ENCODE results near the gene RAD1. TPM values are rescaled to one million over a fixed set of nuclear protein-coding genes. Genes with fewer than 3 reads are reported as not detected.

The RAD1 gene
- total and polyA plus RNA-seq, 2 donors (not counting 1 experiment from before 2014, with no cell fraction given), result 7.8 to 25.9 TPM

DNA sequence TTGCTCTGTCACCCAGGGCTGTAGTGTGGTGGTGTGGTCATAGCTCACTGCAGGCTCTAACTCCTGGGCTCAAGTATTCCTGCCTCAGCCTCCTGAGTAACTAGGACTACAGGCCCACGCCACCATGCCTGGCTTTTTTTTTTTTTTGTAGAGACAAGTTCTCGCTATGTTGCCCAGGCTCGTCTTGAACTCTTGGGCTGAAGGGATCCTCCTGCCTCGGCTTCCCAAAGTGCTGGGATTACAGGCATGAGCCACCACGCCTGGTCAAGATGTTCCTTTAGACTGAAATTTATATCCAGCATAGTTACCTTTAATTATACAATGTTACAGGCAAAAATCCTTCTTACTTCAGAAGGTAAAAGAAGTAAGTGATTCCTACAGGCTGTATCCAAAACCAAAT is 12.5 kb upstream of the RAD1 start:
- intact Hi-C loops (cut with micrococcal nuclease), result loop anchor here (2.0 kb wide), 1 partner anchor 1487 kb away; the partner anchor contains the start of gene TARS1
- peaks cover 30% of the 10 kb centered on the region for H3K79me2 ChIP-seq (ENCODE audit: control insufficient read depth, insufficient read depth, low read length)
- H3K4me2 ChIP-seq (replicated peaks; ENCODE audit: low read depth, low read length, poor library complexity, severe bottlenecking), result no peak overlapping the region
- Mint-ChIP-seq H3K27me3 (no peaks in the 10 kb centered on the region), H3K4me1 (peaks cover 24% of the 10 kb centered on the region), H3K4me3 (no peak overlapping the region), H3K9me3 (ENCODE audit: insufficient read depth) (no peaks in the 10 kb centered on the region), H3K27ac (no peak overlapping the region)
- WGBS (ENCODE audit: insufficient coverage), result 100% methylated on average over 1 of the region's 5 CpGs
- H3K36me3 ChIP-seq (replicated peaks in 1 of 2; ENCODE audit: control extremely low read depth in 1 of 2, control insufficient read depth in 1 of 2, extremely low read depth in 1 of 2, insufficient read depth in 2 of 2, low read length in 1 of 2), result peaks cover 10 to 30% of the 10 kb centered on the region in 2 experiments
- CTCF ChIA-PET, result interaction anchor here (1.5 kb wide), 1 partner anchor 89 kb away, joined by 3 read pairs; the partner anchor contains the start of gene TTC23L
- H4K20me1 ChIP-seq (ENCODE audit: control insufficient read depth, insufficient read depth, low read length, poor library complexity, severe bottlenecking), result no peaks in the 10 kb centered on the region
- TF ChIP-seq, protein P1, sequence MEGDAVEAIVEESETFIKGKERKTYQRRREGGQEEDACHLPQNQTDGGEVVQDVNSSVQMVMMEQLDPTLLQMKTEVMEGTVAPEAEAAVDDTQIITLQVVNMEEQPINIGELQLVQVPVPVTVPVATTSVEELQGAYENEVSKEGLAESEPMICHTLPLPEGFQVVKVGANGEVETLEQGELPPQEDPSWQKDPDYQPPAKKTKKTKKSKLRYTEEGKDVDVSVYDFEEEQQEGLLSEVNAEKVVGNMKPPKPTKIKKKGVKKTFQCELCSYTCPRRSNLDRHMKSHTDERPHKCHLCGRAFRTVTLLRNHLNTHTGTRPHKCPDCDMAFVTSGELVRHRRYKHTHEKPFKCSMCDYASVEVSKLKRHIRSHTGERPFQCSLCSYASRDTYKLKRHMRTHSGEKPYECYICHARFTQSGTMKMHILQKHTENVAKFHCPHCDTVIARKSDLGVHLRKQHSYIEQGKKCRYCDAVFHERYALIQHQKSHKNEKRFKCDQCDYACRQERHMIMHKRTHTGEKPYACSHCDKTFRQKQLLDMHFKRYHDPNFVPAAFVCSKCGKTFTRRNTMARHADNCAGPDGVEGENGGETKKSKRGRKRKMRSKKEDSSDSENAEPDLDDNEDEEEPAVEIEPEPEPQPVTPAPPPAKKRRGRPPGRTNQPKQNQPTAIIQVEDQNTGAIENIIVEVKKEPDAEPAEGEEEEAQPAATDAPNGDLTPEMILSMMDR (IDR thresholded peaks at IDR 0.05), result no peak
- TF ChIP-seq EZH2 (IDR thresholded peaks at IDR 0.05; ENCODE audit: borderline replicate concordance, insufficient read depth, low read depth, low read length, poor library complexity, severe bottlenecking), result no peak
- H3K4me1 ChIP-seq (ENCODE audit: control insufficient read depth in 2 of 2, insufficient read depth in 2 of 2, low read length in 2 of 2), result peaks cover 15 to 20% of the 10 kb centered on the region in 2 donors
- no peak overlapping the region for H3K9ac ChIP-seq (ENCODE audit: low read length)
- H3K27me3 ChIP-seq (replicated peaks in 1 of 4; ENCODE audit: control extremely low read depth in 1 of 4, control insufficient read depth in 3 of 4, insufficient read depth in 4 of 4, low read length in 3 of 4), result no peaks in the 10 kb centered on the region
- ATAC-seq (ENCODE audit: low read depth) (no peak), DNase-seq (no peak)
- no peaks in the 10 kb centered on the region for H3K9me3 ChIP-seq (ENCODE audit: control extremely low read depth in 1 of 3, control insufficient read depth in 2 of 3, insufficient read depth in 1 of 3, low read length in 2 of 3)
- no peak overlapping the region for H3K4me3 ChIP-seq (ENCODE audit: control extremely low read depth in 1 of 5, extremely low read depth in 1 of 5, insufficient read depth in 1 of 5, low read depth in 2 of 5, low read length in 4 of 5)
- H3K27ac ChIP-seq (ENCODE audit: low read length in 2 of 2), result no peak overlapping the region
- POLR2A ChIA-PET, result no interaction called here
- H2AFZ ChIP-seq (ENCODE audit: insufficient read depth, low read depth, low read length, poor library complexity, severe bottlenecking), result no peak overlapping the region

DNA sequence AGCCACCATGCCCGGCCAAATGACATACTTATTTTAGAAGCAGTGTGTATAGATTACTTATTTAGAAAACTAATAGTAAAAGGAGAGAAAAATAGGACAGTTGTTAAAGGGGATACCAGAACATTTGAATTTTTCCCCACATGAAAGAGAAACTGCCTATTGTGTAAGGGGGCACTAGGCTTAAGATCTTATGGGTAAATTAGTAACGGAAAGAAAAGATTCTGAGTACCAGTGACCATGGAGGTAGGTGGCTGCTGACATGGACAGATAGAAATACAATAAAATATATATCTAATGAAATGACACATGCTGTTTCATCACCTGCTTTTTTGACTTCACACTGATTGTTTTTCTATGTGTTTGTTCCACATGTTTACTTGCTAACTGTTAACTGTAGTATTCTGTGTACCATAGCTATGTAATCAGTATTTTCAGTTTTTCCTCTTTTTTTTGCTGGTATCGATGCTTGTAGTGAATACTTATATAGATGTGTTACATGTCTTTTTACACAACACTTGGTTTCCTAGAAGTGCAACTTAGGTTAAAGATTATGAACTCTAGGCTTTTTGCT is 11.1 kb upstream of the RAD1 start:
- H3K79me2 ChIP-seq (ENCODE audit: control insufficient read depth, insufficient read depth, low read length), result peaks cover 16% of the 10 kb centered on the region
- no CpG with 5 or more reads among the region's 3 CpGs for WGBS (ENCODE audit: insufficient coverage)

More for the DNA sequence above, 11.1 kb upstream of the RAD1 start:
- no peak overlapping the region for H3K4me3 ChIP-seq (ENCODE audit: control extremely low read depth in 1 of 5, extremely low read depth in 1 of 5, insufficient read depth in 1 of 5, low read depth in 2 of 5, low read length in 4 of 5)
- H2AFZ ChIP-seq (ENCODE audit: insufficient read depth, low read depth, low read length, poor library complexity, severe bottlenecking), result no peak overlapping the region
- Mint-ChIP-seq H3K9me3 (ENCODE audit: insufficient read depth) (no peaks in the 10 kb centered on the region), H3K27ac (no peak overlapping the region), H3K27me3 (no peaks in the 10 kb centered on the region), H3K4me1 (peaks cover 19% of the 10 kb centered on the region), H3K4me3 (no peak overlapping the region)
- intact Hi-C loops (cut with micrococcal nuclease), result no loop called here
- ChIA-PET POLR2A (no interaction called here), CTCF (no interaction called here)
- H3K4me1 ChIP-seq (ENCODE audit: control insufficient read depth in 2 of 2, insufficient read depth in 2 of 2, low read length in 2 of 2), result peaks cover 15 to 20% of the 10 kb centered on the region in 2 donors
- DNase-seq (no peak), ATAC-seq (ENCODE audit: low read depth) (no peak)
- H3K9me3 ChIP-seq (ENCODE audit: control extremely low read depth in 1 of 3, control insufficient read depth in 2 of 3, insufficient read depth in 1 of 3, low read length in 2 of 3), result no peaks in the 10 kb centered on the region
- H3K9ac ChIP-seq (ENCODE audit: low read length), result no peak overlapping the region
- TF ChIP-seq EZH2 (IDR thresholded peaks at IDR 0.05; ENCODE audit: borderline replicate concordance, insufficient read depth, low read depth, low read length, poor library complexity, severe bottlenecking), result no peak
- TF ChIP-seq, protein P1 (IDR thresholded peaks at IDR 0.05), result no peak
- H3K4me2 ChIP-seq (replicated peaks; ENCODE audit: low read depth, low read length, poor library complexity, severe bottlenecking), result no peak overlapping the region
- H3K36me3 ChIP-seq (replicated peaks in 1 of 2; ENCODE audit: control extremely low read depth in 1 of 2, control insufficient read depth in 1 of 2, extremely low read depth in 1 of 2, insufficient read depth in 2 of 2, low read length in 1 of 2), result peaks cover 9 to 40% of the 10 kb centered on the region in 2 experiments
- no peaks in the 10 kb centered on the region for H4K20me1 ChIP-seq (ENCODE audit: control insufficient read depth, insufficient read depth, low read length, poor library complexity, severe bottlenecking)
- peak overlapping the region in 1 of 2 donors; percentile 28 for H3K27ac ChIP-seq (ENCODE audit: low read length in 2 of 2)
- no peaks in the 10 kb centered on the region for H3K27me3 ChIP-seq (replicated peaks in 1 of 4; ENCODE audit: control extremely low read depth in 1 of 4, control insufficient read depth in 3 of 4, insufficient read depth in 4 of 4, low read length in 3 of 4)
